WTC11 (cell line): ENCODE data around the gene STK35. TPM values are rescaled to one million over a fixed set of nuclear protein-coding genes. Genes with fewer than 3 reads are reported as not detected.

Experiments
- ATAC-seq: fragments of 200-7000 bp; cut with Tn5 transposase; 2 replicates; pipeline ENCODE4 v1.10.0; 2021; ENCODE audit warnings: mild to moderate bottlenecking, moderate library complexity
- CTCF ChIA-PET: fragments of 300-600 bp; sonication (Branson Sonifier 250); formaldehyde crosslinking; loops from one replicate; lab custom pipeline; 2021; ENCODE audit warnings: antibody characterized with exemption; lab: Charles Lee
- POLR2A ChIA-PET: fragments of 350-600 bp; sonication (Branson Sonifier 250); formaldehyde crosslinking; loops from one replicate; lab custom pipeline; 2021; ENCODE audit warnings: antibody characterized with exemption; lab: Charles Lee
- DNase-seq: peaks from one replicate; pipeline ENCODE4 v3.0.0; 2021; ENCODE audit warnings: low spot score
- H3K27ac Mint-ChIP-seq: 2 replicates; pipeline ENCODE4 v1.8.0; 2021; ENCODE audit warnings: mixed read lengths
- H3K27me3 Mint-ChIP-seq: 2 replicates; pipeline ENCODE4 v1.8.0; 2021; ENCODE audit warnings: low read depth, mild to moderate bottlenecking, moderate library complexity, mixed read lengths
- H3K36me3 Mint-ChIP-seq: 2 replicates; pipeline ENCODE4 v1.8.0; 2021; ENCODE audit warnings: mixed read lengths
- H3K4me1 Mint-ChIP-seq: 2 replicates; pipeline ENCODE4 v1.8.0; 2022; ENCODE audit warnings: mixed read lengths
- H3K4me3 Mint-ChIP-seq: 2 replicates; pipeline ENCODE4 v1.8.0; 2021; ENCODE audit warnings: mild to moderate bottlenecking, moderate library complexity, mixed read lengths
- H3K9me3 Mint-ChIP-seq: 2 replicates; pipeline ENCODE4 v1.8.0; 2021; ENCODE audit warnings: mixed read lengths
- ATF6 ChIP-seq: sonication (generic); formaldehyde crosslinking; IDR thresholded peaks from 2 replicates; pipeline ENCODE4 v1.8.1; 2023; ENCODE audit warnings: mild to moderate bottlenecking, missing genetic modification reagents
- CREM ChIP-seq: sonication (generic); formaldehyde crosslinking; IDR thresholded peaks from 2 replicates; pipeline ENCODE4 v1.8.1; 2022; ENCODE audit warnings: mild to moderate bottlenecking, missing genetic modification reagents, moderate library complexity
- FOXJ3 ChIP-seq: sonication (generic); formaldehyde crosslinking; IDR thresholded peaks from 2 replicates; pipeline ENCODE4 v1.9.0; 2021; ENCODE audit warnings: missing genetic modification reagents, mild to moderate bottlenecking, borderline replicate concordance
- FOXP4 ChIP-seq: sonication (generic); formaldehyde crosslinking; IDR thresholded peaks from 2 replicates; pipeline ENCODE4 v1.8.0; 2022; ENCODE audit warnings: mild to moderate bottlenecking, missing genetic modification reagents
- IRF1 ChIP-seq: sonication (generic); formaldehyde crosslinking; IDR thresholded peaks from 2 replicates; pipeline ENCODE4 v1.8.0; 2023; ENCODE audit warnings: missing genetic modification reagents
- IRF2 ChIP-seq: sonication (generic); formaldehyde crosslinking; IDR thresholded peaks from 2 replicates; pipeline ENCODE4 v1.8.0; 2022; ENCODE audit warnings: low read depth, missing genetic modification reagents, borderline replicate concordance
- KAT7 ChIP-seq: sonication (generic); formaldehyde crosslinking; IDR thresholded peaks from 2 replicates; pipeline ENCODE4 v1.8.1; 2023; ENCODE audit warnings: missing genetic modification reagents, mild to moderate bottlenecking, borderline replicate concordance
- MYBL2 ChIP-seq: sonication (generic); formaldehyde crosslinking; IDR thresholded peaks from 2 replicates; pipeline ENCODE4 v1.8.1; 2023; ENCODE audit warnings: mild to moderate bottlenecking, moderate library complexity, missing genetic modification reagents
- OVOL2 ChIP-seq: fragments of 250-450 bp; sonication (Bioruptor Pico); IDR thresholded peaks from 2 replicates; pipeline ENCODE4 v1.9.0; 2021; ENCODE audit warnings: mild to moderate bottlenecking, borderline replicate concordance
- PREB ChIP-seq: sonication (generic); formaldehyde crosslinking; IDR thresholded peaks from 2 replicates; pipeline ENCODE4 v1.8.1; 2022; ENCODE audit warnings: mild to moderate bottlenecking, missing genetic modification reagents, moderate library complexity, borderline replicate concordance
- RORB ChIP-seq: fragments of 250-450 bp; sonication (Bioruptor Pico); IDR thresholded peaks from 2 replicates; pipeline ENCODE4 v1.9.0; 2021; ENCODE audit warnings: mild to moderate bottlenecking
- USF2 ChIP-seq: sonication (generic); formaldehyde crosslinking; IDR thresholded peaks from 2 replicates; pipeline ENCODE4 v1.8.1; 2023; ENCODE audit warnings: mild to moderate bottlenecking, missing genetic modification reagents, moderate library complexity
- ZBTB21 ChIP-seq: sonication (generic); formaldehyde crosslinking; IDR thresholded peaks from 2 replicates; pipeline ENCODE4 v1.8.1; 2023; ENCODE audit warnings: mild to moderate bottlenecking, missing genetic modification reagents, borderline replicate concordance
- ZNF138 ChIP-seq: sonication (generic); formaldehyde crosslinking; conservative IDR thresholded peaks from 2 replicates; pipeline ENCODE4 v1.8.1; 2022; ENCODE audit warnings: mild to moderate bottlenecking, moderate library complexity, missing genetic modification reagents
- ZNF671 ChIP-seq: fragments of 250-450 bp; sonication (Bioruptor Pico); IDR thresholded peaks from 2 replicates; pipeline ENCODE4 v1.8.0; 2021; ENCODE audit warnings: mild to moderate bottlenecking
- total RNA-seq: library from RNA; stranded (reverse); gene quantifications from 3 replicates; pipeline ENCODE4 v1.2.3, GENCODE V29; 2021

STK35 gene
- total RNA-seq, 1 experiment from 2014 or later = 37.2 TPM

GRCh38 chr20:2124564-2125213 lies 23.1 kb downstream of the STK35 start:
- no peaks in the 10 kb centered on the region for H3K9me3 Mint-ChIP-seq
- no peaks in the 10 kb centered on the region for H3K27me3 Mint-ChIP-seq
- POLR2A ChIA-PET = no interaction called here
- TF ChIP-seq ZNF671 (CRISPR knock-in tag) = no peak
- TF ChIP-seq CREM (CRISPR knock-in tag) = no peak
- no peak for TF ChIP-seq ZBTB21
- TF ChIP-seq USF2 (CRISPR knock-in tag) = no peak
- TF ChIP-seq KAT7 (CRISPR knock-in tag) = no peak
- no peak for TF ChIP-seq IRF1 (CRISPR knock-in tag)
- no peak for TF ChIP-seq PREB (CRISPR knock-in tag)
- TF ChIP-seq OVOL2 (CRISPR knock-in tag) = no peak
- TF ChIP-seq FOXJ3 (CRISPR knock-in tag) = no peak
- no peak for TF ChIP-seq ATF6 (CRISPR knock-in tag)
- H3K36me3 Mint-ChIP-seq = no peaks in the 10 kb centered on the region
- H3K4me1 Mint-ChIP-seq = peaks cover 12% of the 10 kb centered on the region
- H3K4me3 Mint-ChIP-seq = no peak overlapping the region
- DNase-seq (no peak), ATAC-seq (no peak)
- CTCF ChIA-PET = interaction anchor here (1.0 to 4.0 kb wide), 4 partner anchors 25 to 83 kb away, joined by 3 to 17 read pairs (median 3); no protein-coding TSS in a partner anchor
- H3K27ac Mint-ChIP-seq = no peak overlapping the region

GRCh38 chr20:2125474-2126112 lies 24.0 kb downstream of the STK35 start:
- Mint-ChIP-seq H3K36me3 (no peaks in the 10 kb centered on the region), H3K4me1 (peaks cover 22% of the 10 kb centered on the region), H3K27ac (no peak overlapping the region), H3K27me3 (no peaks in the 10 kb centered on the region), H3K9me3 (no peaks in the 10 kb centered on the region), H3K4me3 (no peak overlapping the region)
- ATAC-seq (no peak), DNase-seq (no peak)
- ChIA-PET CTCF (interaction anchor here (1.4 kb wide), 1 partner anchor 82 kb away, joined by 3 read pairs; no protein-coding TSS in a partner anchor), POLR2A (no interaction called here)
- TF ChIP-seq ATF6 (CRISPR knock-in tag) (no peak), MYBL2 (CRISPR knock-in tag) (no peak), IRF2 (CRISPR knock-in tag) (no peak), FOXP4 (CRISPR knock-in tag) (no peak), ZNF138 (CRISPR knock-in tag) (no peak), RORB (no peak)
